PC-9 (cell line): ENCODE measurements around the gene TMEM250. TPM values are rescaled to one million over a fixed set of nuclear protein-coding genes. Genes with fewer than 3 reads are reported as not detected.

Source experiments
- BruUV-seq: library from RNA; stranded (reverse); fragments of 400-500 nt; replicated peaks from 2 replicates; lab custom pipeline; 2021; lab: Mats Ljungman, UMichigan
- CTCF ChIA-PET: fragments of 300-600 bp; sonication (Branson Sonifier 250); formaldehyde crosslinking; loops from one replicate; lab custom pipeline; 2022; ENCODE audit warnings: antibody characterized with exemption; lab: Charles Lee
- POLR2A ChIA-PET: fragments of 300-600 bp; sonication (Branson Sonifier 250); formaldehyde crosslinking; loops from one replicate; lab custom pipeline; 2022; ENCODE audit warnings: antibody characterized with exemption; ENCODE audit not compliant: unreplicated experiment; lab: Charles Lee
- DNase-seq, 2 experiments: peaks; one replicate each; pipeline versions ENCODE4 v3.0.0 to v3.0.0-alpha.2; 2015 to 2022; ENCODE audit warnings: mixed read lengths in 1 of 2
- H2AFZ ChIP-seq: fragments of 200-600 bp; sonication (generic); 2 replicates; pipeline ENCODE4 v1.8.1; 2017; ENCODE audit warnings: antibody characterized with exemption
- H3F3A ChIP-seq: fragments of 200-600 bp; sonication (generic); 2 replicates; pipeline ENCODE4 v1.8.1; 2017; ENCODE audit warnings: antibody characterized with exemption, mild to moderate bottlenecking, low read depth; ENCODE audit not compliant: insufficient read depth
- H3K27ac ChIP-seq: fragments of 200-600 bp; sonication (generic); 2 replicates; pipeline ENCODE4 v1.6.1; 2016; ENCODE audit warnings: mixed run types
- H3K27me3 ChIP-seq: fragments of 200-600 bp; sonication (generic); 2 replicates; pipeline ENCODE4 v1.6.1; 2016; ENCODE audit warnings: low read depth, mixed run types; ENCODE audit not compliant: insufficient read depth
- H3K36me3 ChIP-seq: fragments of 200-600 bp; sonication (generic); 2 replicates; pipeline ENCODE4 v1.6.1; 2016; ENCODE audit warnings: low read depth, mixed run types
- H3K4me1 ChIP-seq: fragments of 200-600 bp; sonication (generic); replicated peaks from 2 replicates; pipeline ENCODE4 v1.6.1; 2016; ENCODE audit warnings: mixed run types; ENCODE audit not compliant: insufficient read depth
- H3K4me2 ChIP-seq: fragments of 200-600 bp; sonication (generic); 2 replicates; pipeline ENCODE4 v1.6.1; 2017; ENCODE audit warnings: mixed run types
- H3K4me3 ChIP-seq: fragments of 200-600 bp; sonication (generic); 2 replicates; pipeline ENCODE4 v1.6.1; 2016; ENCODE audit warnings: mixed run types
- H3K79me2 ChIP-seq: fragments of 200-600 bp; sonication (generic); 2 replicates; pipeline ENCODE4 v1.6.1; 2017; ENCODE audit warnings: low read depth, mixed run types
- H3K9me2 ChIP-seq: fragments of 200-600 bp; sonication (generic); 2 replicates; pipeline ENCODE4 v1.8.1; 2017; ENCODE audit warnings: mild to moderate bottlenecking; ENCODE audit not compliant: insufficient read depth
- H3K9me3 ChIP-seq: fragments of 200-600 bp; sonication (generic); 2 replicates; pipeline ENCODE4 v1.8.1; 2016; ENCODE audit warnings: low read depth; ENCODE audit not compliant: insufficient read depth
- H4K20me1 ChIP-seq: fragments of 200-600 bp; sonication (generic); 2 replicates; pipeline ENCODE4 v1.8.1; 2017; ENCODE audit not compliant: insufficient read depth
- EZH2 ChIP-seq: fragments of 200-600 bp; sonication (generic); IDR thresholded peaks from 2 replicates; pipeline ENCODE4 v1.8.0; 2017; ENCODE audit warnings: antibody characterized with exemption, low read depth
- intact Hi-C: fragments of 100-400 bp; cut with micrococcal nuclease; formaldehyde crosslinking; loops from one replicate; pipeline ENCODE4 v1.10.0; 2022; ENCODE audit not compliant: unreplicated experiment
- total RNA-seq: library from RNA; stranded (reverse); gene quantifications from 2 replicates; pipeline ENCODE4 v1.2.3, GENCODE V29; 2021
- TF ChIP-seq, protein P1 (sequence below): fragments of 200-600 bp; sonication (generic); conservative IDR thresholded peaks from 2 replicates; pipeline ENCODE4 v1.6.1; 2017; ENCODE audit warnings: mixed run types, antibody characterized with exemption, mild to moderate bottlenecking, moderate library complexity

TMEM250 gene
- total RNA-seq, 1 experiment from 2014 or later, result 73.8 TPM

DNA sequence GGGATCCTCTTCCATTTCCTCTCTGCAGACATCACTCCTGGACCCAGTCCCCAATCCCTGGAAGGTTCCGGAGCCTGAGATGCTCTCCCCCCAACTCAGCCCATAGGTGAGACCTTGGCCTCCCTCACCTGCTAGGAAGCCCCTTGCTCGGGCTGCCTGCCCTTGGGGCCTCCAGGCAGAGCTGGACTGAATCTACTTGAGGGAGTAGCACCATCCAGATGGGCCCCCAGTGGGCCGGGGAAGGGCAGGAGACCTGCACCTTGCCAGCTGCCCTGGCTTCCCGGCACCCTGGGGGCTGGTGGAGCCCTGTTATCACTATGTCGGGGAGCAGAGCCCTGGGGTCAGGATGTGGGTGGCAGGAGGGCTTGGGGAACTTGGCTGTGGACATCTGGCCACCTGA is 26.9 kb upstream of the TMEM250 start:
- Histone ChIP-seq H3K4me2 (no peak overlapping the region), H3K36me3 (no peaks in the 10 kb centered on the region), H3K9me2 (no peaks in the 10 kb centered on the region), H4K20me1 (no peaks in the 10 kb centered on the region), H3K9me3 (no peaks in the 10 kb centered on the region), H3K4me3 (no peak overlapping the region), H3K4me1 (no peaks in the 10 kb centered on the region), H3K27me3 (peaks cover 58% of the 10 kb centered on the region), H3K79me2 (no peaks in the 10 kb centered on the region), H3F3A (no peaks in the 10 kb centered on the region), H3K27ac (no peak overlapping the region), H2AFZ (no peak overlapping the region)
- no peak for DNase-seq
- ChIA-PET POLR2A (no interaction called here), CTCF (no interaction called here)
- intact Hi-C loops, result no loop called here
- no TSS peak for BruUV-seq
- no peak for TF ChIP-seq EZH2
- TF ChIP-seq, protein P1, sequence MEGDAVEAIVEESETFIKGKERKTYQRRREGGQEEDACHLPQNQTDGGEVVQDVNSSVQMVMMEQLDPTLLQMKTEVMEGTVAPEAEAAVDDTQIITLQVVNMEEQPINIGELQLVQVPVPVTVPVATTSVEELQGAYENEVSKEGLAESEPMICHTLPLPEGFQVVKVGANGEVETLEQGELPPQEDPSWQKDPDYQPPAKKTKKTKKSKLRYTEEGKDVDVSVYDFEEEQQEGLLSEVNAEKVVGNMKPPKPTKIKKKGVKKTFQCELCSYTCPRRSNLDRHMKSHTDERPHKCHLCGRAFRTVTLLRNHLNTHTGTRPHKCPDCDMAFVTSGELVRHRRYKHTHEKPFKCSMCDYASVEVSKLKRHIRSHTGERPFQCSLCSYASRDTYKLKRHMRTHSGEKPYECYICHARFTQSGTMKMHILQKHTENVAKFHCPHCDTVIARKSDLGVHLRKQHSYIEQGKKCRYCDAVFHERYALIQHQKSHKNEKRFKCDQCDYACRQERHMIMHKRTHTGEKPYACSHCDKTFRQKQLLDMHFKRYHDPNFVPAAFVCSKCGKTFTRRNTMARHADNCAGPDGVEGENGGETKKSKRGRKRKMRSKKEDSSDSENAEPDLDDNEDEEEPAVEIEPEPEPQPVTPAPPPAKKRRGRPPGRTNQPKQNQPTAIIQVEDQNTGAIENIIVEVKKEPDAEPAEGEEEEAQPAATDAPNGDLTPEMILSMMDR, result no peak

DNA sequence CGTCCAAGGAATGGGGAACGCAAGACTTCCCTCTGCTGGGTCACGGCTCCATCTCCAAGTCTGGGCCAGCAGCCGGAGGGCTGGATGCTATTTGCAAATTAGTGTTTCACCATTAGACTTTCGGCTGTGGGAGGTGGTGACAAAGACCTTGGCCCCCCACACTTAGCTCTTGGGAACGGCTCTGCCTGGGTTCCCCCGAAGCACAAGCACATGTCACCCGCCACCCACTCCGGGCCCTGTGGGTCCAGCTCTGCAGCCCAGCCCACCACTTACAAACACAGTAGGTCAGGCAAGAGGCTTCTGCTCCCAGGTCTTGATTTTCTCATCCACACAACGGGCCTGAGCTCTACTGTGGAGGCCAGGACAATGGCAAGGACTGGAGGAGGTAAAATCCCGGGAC is 25.8 kb upstream of the TMEM250 start:
- POLR2A ChIA-PET, result no interaction called here
- intact Hi-C loops, result loop anchor here (5.0 kb wide), 1 partner anchor 123 kb away; no protein-coding TSS in a partner anchor

DNA sequence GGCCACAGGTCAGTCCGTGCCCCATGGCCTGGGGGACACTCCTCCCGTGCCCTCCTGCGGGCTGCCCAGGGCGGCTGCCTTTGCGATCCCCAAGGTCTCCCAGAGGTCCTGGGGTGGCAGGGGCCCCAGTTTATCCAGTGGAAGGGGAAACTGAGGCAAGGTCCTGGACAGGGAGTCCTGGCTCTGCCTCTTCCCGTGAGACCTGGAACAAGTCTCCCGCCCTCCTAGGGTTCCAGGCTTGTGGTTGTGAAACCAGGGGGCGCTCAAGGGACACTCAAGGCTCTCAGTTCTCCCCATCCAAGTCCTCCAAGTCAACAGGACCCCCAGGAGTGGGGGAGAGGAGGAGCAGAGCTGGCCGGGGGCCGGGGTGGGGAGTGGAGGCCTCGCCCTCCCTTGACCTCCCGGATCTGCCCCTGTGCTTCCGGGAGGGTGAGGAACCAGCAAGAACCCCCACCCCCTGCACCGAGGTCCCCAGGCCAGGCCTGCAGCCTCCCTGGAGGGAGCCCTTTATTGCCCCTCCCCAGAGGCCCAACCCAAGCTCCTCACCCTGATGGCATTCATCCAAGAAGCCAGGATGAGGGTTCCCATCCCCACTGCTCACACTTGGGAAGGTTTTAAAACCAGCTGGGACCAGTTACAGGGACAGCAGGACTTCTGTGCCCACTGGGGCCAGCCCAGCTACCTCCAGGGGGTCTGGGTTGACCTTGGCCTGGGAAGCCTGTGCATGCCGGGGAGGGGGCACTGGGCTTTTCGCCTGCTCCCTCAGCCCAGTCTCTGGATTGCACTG is 24.7 kb upstream of the TMEM250 start:
- no peak for TF ChIP-seq EZH2
- TF ChIP-seq, protein P1, result peak; percentile 54; the same call in 1 of the 2 replicates
- POLR2A ChIA-PET, result no interaction called here
- intact Hi-C loops, result loop anchor here (2.0 to 5.0 kb wide), 2 partner anchors 124 to 139 kb away; no protein-coding TSS in a partner anchor
- no peak overlapping the region for H3K4me2 ChIP-seq
- H3F3A ChIP-seq, result no peaks in the 10 kb centered on the region
- H3K9me3 ChIP-seq, result no peaks in the 10 kb centered on the region
- no peaks in the 10 kb centered on the region for H3K79me2 ChIP-seq
- CTCF ChIA-PET, result interaction anchor here (0.6 kb wide), 1 partner anchor 11 kb away, joined by 3 read pairs; no protein-coding TSS in a partner anchor
- H4K20me1 ChIP-seq, result no peaks in the 10 kb centered on the region
- no peak overlapping the region for H2AFZ ChIP-seq
- H3K4me1 ChIP-seq, result no peaks in the 10 kb centered on the region
- no peaks in the 10 kb centered on the region for H3K36me3 ChIP-seq
- no peak overlapping the region for H3K4me3 ChIP-seq
- H3K9me2 ChIP-seq, result no peaks in the 10 kb centered on the region
- no TSS peak for BruUV-seq
- H3K27me3 ChIP-seq, result peaks cover 45% of the 10 kb centered on the region
- peak in 1 of 2 experiments; percentile 56 for DNase-seq
- H3K27ac ChIP-seq, result no peak overlapping the region

More for the DNA sequence above, 25.8 kb upstream of the TMEM250 start:
- Histone ChIP-seq H3K79me2 (no peaks in the 10 kb centered on the region), H3K4me2 (no peak overlapping the region), H3K36me3 (no peaks in the 10 kb centered on the region), H3K4me1 (no peaks in the 10 kb centered on the region), H3K9me2 (no peaks in the 10 kb centered on the region), H2AFZ (no peak overlapping the region), H4K20me1 (no peaks in the 10 kb centered on the region), H3F3A (no peaks in the 10 kb centered on the region), H3K9me3 (no peaks in the 10 kb centered on the region), H3K27ac (no peak overlapping the region), H3K27me3 (peaks cover 52% of the 10 kb centered on the region), H3K4me3 (no peak overlapping the region)
- DNase-seq, result no peak
- no TSS peak for BruUV-seq
- no peak for TF ChIP-seq EZH2
- TF ChIP-seq, protein P1, result no peak
- CTCF ChIA-PET, result no interaction called here
